HepG2 (cell line): ENCODE results near the gene MZT1. TPM values are rescaled to one million over a fixed set of nuclear protein-coding genes. Genes with fewer than 3 reads are reported as not detected.

Source experiments
- FLYWCH1 ChIP-seq: sonication (generic); formaldehyde crosslinking; IDR thresholded peaks from 2 replicates; pipeline ENCODE4 v1.8.1; 2023; ENCODE audit warnings: mild to moderate bottlenecking, missing genetic modification reagents
- GLI4 ChIP-seq: sonication (generic); formaldehyde crosslinking; IDR thresholded peaks from 2 replicates; pipeline ENCODE4 v1.5.1; 2020; ENCODE audit warnings: missing genetic modification reagents, mild to moderate bottlenecking, moderate library complexity, borderline replicate concordance
- MTA3 ChIP-seq: sonication (generic); formaldehyde crosslinking; IDR thresholded peaks from 2 replicates; pipeline ENCODE4 v1.4.0; 2020; ENCODE audit warnings: missing genetic modification reagents
- NFKB2 ChIP-seq: sonication (generic); formaldehyde crosslinking; IDR thresholded peaks from 2 replicates; pipeline ENCODE4 v1.4.0; 2020; ENCODE audit warnings: missing genetic modification reagents, borderline replicate concordance
- ZFP37 ChIP-seq: sonication (generic); formaldehyde crosslinking; IDR thresholded peaks from 2 replicates; pipeline ENCODE4 v1.4.0; 2020; ENCODE audit warnings: missing genetic modification reagents, borderline replicate concordance
- ZIK1 ChIP-seq: sonication (generic); formaldehyde crosslinking; IDR thresholded peaks from 2 replicates; pipeline ENCODE4 v1.5.0; 2020; ENCODE audit warnings: mild to moderate bottlenecking, low read depth, missing genetic modification reagents, borderline replicate concordance
- ZNF17 ChIP-seq: sonication (generic); formaldehyde crosslinking; IDR thresholded peaks from 2 replicates; pipeline ENCODE4 v1.5.0; 2020; ENCODE audit warnings: mild to moderate bottlenecking, missing genetic modification reagents
- ZNF253 ChIP-seq: sonication (generic); formaldehyde crosslinking; IDR thresholded peaks from 2 replicates; pipeline ENCODE4 v1.8.0; 2022; ENCODE audit warnings: mild to moderate bottlenecking, missing genetic modification reagents, borderline replicate concordance
- ZNF3 ChIP-seq: IDR thresholded peaks from 2 replicates; pipeline ENCODE4 v1.7.0; 2017; ENCODE audit warnings: inconsistent platforms
- polyA plus RNA-seq, 8 experiments: library from polyadenylated mRNA; depleted of rRNA in 3 of 8; stranded (reverse) in 7 of 8; unstranded in 1 of 8; fragments of >200 nt; fragmentation: Illumina TruSeq in 4 of 8; extraction: Trizol in 4 of 8; gene quantifications; 2 replicates each; pipeline versions ENCODE4 v1.2.1 to v1.2.3, GENCODE V29; 2011 to 2016; ENCODE audit warnings: low read depth in 4 of 8, missing spikeins in 1 of 8, mixed read lengths in 1 of 8; ENCODE audit not compliant: insufficient read depth in 1 of 8
- total RNA-seq, 5 experiments: library from RNA; depleted of rRNA; stranded (reverse); fragments of >200 nt; fragmentation: Illumina TruSeq; extraction: Trizol; gene quantifications; 2 replicates each; pipeline ENCODE4 v1.2.3, GENCODE V29; 2016; ENCODE audit warnings: low read depth in 1 of 5
- TF ChIP-seq, protein P1 (sequence below): sonication (generic); formaldehyde crosslinking; IDR thresholded peaks from 2 replicates; pipeline ENCODE4 v1.9.0; 2021; ENCODE audit warnings: mild to moderate bottlenecking, missing genetic modification reagents
- TF ChIP-seq, protein P2 (sequence below): sonication (generic); formaldehyde crosslinking; IDR thresholded peaks from 2 replicates; pipeline ENCODE4 v1.4.0; 2020; ENCODE audit warnings: mild to moderate bottlenecking, missing genetic modification reagents
- TF ChIP-seq, protein P3 (sequence below): IDR thresholded peaks from 2 replicates; pipeline ENCODE4 v1.6.1; 2012; ENCODE audit warnings: low read depth, low read length, improper control_type of control experiment
- TF ChIP-seq, protein P4 (sequence below): sonication (generic); formaldehyde crosslinking; IDR thresholded peaks from 2 replicates; pipeline ENCODE4 v1.4.0; 2020; ENCODE audit warnings: missing genetic modification reagents

MZT1 gene
- total and polyA plus RNA-seq, 2 of the 13 experiments (the other 11 are each of a cell fraction or from before 2014, with no cell fraction given), result 11.7 to 17.2 TPM

DNA sequence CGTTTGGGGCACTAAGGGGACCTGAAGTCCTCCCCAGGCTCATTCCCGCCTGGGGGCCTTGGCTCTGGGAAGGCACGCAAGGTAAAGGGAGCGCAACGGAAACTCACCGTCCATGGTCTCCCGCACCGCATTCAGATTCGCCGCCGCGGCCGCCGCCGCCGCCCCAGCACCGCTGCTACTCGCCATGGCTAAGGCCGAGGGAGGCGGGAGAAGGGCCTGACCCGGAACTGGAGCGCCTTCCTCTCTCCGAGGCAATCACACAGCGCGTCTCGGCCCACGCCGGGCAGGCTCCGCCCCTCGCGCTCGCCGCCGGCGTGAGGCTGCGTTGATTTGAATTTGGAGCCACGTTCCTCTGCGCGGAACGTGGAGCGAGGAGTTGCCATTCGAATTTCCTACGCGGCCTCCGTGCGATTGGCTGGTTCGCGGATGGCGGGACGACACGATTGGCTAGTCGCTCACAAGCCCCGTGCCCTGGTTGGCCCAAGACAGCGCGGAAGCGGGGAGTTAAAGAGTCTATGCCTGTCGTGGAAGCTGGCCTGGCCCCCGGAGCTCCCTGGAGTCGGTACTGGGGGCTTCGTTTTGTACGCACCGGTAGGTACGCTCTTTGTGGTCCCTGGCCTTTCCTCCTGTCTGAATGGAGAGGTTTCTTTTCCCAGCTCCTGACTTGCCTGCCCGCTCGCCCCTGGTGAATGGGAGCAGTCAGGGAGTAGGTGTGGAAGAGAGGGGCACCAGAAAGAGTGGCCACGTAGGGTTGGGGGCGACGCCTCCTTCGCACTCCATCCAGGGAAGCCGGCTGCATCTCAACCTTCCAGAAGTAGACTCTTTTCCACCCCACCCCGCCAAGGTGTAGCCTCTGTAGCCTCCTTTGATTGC is at the start of gene MZT1, which contains the start of gene BORA (continued):
- TF ChIP-seq FLYWCH1 (CRISPR knock-in tag), result peak; percentile 99
- TF ChIP-seq ZNF253 (CRISPR knock-in tag), result peak; percentile 99
- 0 out of 2 replicates have a peak, but pooled peaks have one; percentile 26 for TF ChIP-seq GLI4 (CRISPR knock-in tag)
- TF ChIP-seq, protein P1, sequence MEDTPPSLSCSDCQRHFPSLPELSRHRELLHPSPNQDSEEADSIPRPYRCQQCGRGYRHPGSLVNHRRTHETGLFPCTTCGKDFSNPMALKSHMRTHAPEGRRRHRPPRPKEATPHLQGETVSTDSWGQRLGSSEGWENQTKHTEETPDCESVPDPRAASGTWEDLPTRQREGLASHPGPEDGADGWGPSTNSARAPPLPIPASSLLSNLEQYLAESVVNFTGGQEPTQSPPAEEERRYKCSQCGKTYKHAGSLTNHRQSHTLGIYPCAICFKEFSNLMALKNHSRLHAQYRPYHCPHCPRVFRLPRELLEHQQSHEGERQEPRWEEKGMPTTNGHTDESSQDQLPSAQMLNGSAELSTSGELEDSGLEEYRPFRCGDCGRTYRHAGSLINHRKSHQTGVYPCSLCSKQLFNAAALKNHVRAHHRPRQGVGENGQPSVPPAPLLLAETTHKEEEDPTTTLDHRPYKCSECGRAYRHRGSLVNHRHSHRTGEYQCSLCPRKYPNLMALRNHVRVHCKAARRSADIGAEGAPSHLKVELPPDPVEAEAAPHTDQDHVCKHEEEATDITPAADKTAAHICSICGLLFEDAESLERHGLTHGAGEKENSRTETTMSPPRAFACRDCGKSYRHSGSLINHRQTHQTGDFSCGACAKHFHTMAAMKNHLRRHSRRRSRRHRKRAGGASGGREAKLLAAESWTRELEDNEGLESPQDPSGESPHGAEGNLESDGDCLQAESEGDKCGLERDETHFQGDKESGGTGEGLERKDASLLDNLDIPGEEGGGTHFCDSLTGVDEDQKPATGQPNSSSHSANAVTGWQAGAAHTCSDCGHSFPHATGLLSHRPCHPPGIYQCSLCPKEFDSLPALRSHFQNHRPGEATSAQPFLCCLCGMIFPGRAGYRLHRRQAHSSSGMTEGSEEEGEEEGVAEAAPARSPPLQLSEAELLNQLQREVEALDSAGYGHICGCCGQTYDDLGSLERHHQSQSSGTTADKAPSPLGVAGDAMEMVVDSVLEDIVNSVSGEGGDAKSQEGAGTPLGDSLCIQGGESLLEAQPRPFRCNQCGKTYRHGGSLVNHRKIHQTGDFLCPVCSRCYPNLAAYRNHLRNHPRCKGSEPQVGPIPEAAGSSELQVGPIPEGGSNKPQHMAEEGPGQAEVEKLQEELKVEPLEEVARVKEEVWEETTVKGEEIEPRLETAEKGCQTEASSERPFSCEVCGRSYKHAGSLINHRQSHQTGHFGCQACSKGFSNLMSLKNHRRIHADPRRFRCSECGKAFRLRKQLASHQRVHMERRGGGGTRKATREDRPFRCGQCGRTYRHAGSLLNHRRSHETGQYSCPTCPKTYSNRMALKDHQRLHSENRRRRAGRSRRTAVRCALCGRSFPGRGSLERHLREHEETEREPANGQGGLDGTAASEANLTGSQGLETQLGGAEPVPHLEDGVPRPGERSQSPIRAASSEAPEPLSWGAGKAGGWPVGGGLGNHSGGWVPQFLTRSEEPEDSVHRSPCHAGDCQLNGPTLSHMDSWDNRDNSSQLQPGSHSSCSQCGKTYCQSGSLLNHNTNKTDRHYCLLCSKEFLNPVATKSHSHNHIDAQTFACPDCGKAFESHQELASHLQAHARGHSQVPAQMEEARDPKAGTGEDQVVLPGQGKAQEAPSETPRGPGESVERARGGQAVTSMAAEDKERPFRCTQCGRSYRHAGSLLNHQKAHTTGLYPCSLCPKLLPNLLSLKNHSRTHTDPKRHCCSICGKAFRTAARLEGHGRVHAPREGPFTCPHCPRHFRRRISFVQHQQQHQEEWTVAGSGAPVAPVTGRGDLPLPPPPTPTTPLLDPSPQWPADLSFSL (CRISPR knock-in tag), result no peak
- TF ChIP-seq ZFP37 (CRISPR knock-in tag), result peak; percentile 62; the same call in 1 of the 2 replicates
- TF ChIP-seq ZNF17 (CRISPR knock-in tag), result no peak
- TF ChIP-seq, protein P2, sequence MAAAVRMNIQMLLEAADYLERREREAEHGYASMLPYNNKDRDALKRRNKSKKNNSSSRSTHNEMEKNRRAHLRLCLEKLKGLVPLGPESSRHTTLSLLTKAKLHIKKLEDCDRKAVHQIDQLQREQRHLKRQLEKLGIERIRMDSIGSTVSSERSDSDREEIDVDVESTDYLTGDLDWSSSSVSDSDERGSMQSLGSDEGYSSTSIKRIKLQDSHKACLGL (CRISPR knock-in tag), result peak; percentile 96
- TF ChIP-seq MTA3 (CRISPR knock-in tag), result no peak
- TF ChIP-seq, protein P3, sequence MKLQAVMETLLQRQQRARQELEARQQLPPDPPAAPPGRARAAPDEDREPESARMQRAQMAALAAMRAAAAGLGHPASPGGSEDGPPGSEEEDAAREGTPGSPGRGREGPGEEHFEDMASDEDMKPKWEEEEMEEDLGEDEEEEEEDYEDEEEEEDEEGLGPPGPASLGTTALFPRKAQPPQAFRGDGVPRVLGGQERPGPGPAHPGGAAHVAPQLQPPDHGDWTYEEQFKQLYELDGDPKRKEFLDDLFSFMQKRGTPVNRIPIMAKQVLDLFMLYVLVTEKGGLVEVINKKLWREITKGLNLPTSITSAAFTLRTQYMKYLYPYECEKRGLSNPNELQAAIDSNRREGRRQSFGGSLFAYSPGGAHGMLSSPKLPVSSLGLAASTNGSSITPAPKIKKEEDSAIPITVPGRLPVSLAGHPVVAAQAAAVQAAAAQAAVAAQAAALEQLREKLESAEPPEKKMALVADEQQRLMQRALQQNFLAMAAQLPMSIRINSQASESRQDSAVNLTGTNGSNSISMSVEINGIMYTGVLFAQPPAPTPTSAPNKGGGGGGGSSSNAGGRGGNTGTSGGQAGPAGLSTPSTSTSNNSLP, result peak; percentile 12; the same call in 1 of the 2 replicates
- TF ChIP-seq, protein P4, sequence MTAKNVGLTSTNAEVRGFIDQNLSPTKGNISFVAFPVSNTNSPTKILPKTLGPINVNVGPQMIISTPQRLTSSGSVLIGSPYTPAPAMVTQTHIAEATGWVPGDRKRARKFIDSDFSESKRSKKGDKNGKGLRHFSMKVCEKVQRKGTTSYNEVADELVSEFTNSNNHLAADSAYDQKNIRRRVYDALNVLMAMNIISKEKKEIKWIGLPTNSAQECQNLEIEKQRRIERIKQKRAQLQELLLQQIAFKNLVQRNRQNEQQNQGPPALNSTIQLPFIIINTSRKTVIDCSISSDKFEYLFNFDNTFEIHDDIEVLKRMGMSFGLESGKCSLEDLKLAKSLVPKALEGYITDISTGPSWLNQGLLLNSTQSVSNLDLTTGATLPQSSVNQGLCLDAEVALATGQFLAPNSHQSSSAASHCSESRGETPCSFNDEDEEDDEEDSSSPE (CRISPR knock-in tag), result peak; percentile 99
- no peak for TF ChIP-seq ZNF3 (CRISPR knock-in tag)
- peak; percentile 96; the same call in 1 of the 2 replicates for TF ChIP-seq NFKB2 (CRISPR knock-in tag)
- TF ChIP-seq ZIK1, result peak; percentile 95
